Tibial nerve (tissue), 3 donors: ENCODE data around the gene TAF6.

Experiments used
- CTCF ChIP-seq, 5 experiments: fragments of 200-600 bp in 3 of 5; fragments of 450-650 bp in 2 of 5; sonication (generic) in 3 of 5; IDR thresholded peaks; one replicate each; pipeline ENCODE4 v1.5.1; 2016 to 2019; ENCODE audit warnings: antibody characterized with exemption in 5 of 5, mild to moderate bottlenecking in 3 of 5, moderate library complexity in 2 of 5
- POLR2A ChIP-seq, 2 donors: fragments of 450-650 bp; IDR thresholded peaks; one replicate each; pipeline ENCODE4 v1.6.1; 2017; ENCODE audit warnings: antibody characterized with exemption in 2 of 2, mild to moderate bottlenecking in 2 of 2, moderate library complexity in 2 of 2

- TF ChIP-seq CTCF (IDR thresholded peaks at IDR 0.05), result no peak
- TF ChIP-seq POLR2A (IDR thresholded peaks at IDR 0.05), result no peak
These were observed 628 bp downstream of the TAF6 start for GRCh38 chr7:100118388-100119071.
